ENCODE data around the gene PRSS22.

PRSS22 gene

GRCh38 chr16:2827831-2828520, 30.0 kb downstream of the PRSS22 start:
- DNase-seq (ENCODE audit: low read depth): no peak
- H3K4me3 ChIP-seq (ENCODE audit: low read length): no peak overlapping the region
- TF ChIP-seq CTCF (IDR thresholded peaks at IDR 0.05; ENCODE audit: insufficient read depth, low read depth, low read length, missing control alignments): no peak

- TF ChIP-seq CTCF (IDR thresholded peaks at IDR 0.05; ENCODE audit: insufficient read depth, low read depth, low read length, missing control alignments): no peak
- no peak for DNase-seq (ENCODE audit: low read depth)
- no peak overlapping the region for H3K4me3 ChIP-seq (ENCODE audit: low read length)
Observed at GRCh38 chr16:2827374-2827791, 30.6 kb downstream of the PRSS22 start.

- no peak for TF ChIP-seq CTCF (IDR thresholded peaks at IDR 0.05; ENCODE audit: insufficient read depth, low read depth, low read length, missing control alignments)
- no peak overlapping the region for H3K4me3 ChIP-seq (ENCODE audit: low read length)
- no peak for DNase-seq (ENCODE audit: low read depth)
Observed at GRCh38 chr16:2826591-2827373, 31.2 kb downstream of the PRSS22 start.

GRCh38 chr16:2825906-2826305, 32.1 kb downstream of the PRSS22 start:
- TF ChIP-seq CTCF (IDR thresholded peaks at IDR 0.05; ENCODE audit: insufficient read depth, low read depth, low read length, missing control alignments): no peak
- DNase-seq (ENCODE audit: low read depth): no peak
- no peak overlapping the region for H3K4me3 ChIP-seq (ENCODE audit: low read length)

GRCh38 chr16:2825049-2825742, 32.8 kb downstream of the PRSS22 start:
- no peak overlapping the region for H3K4me3 ChIP-seq (ENCODE audit: low read length)
- TF ChIP-seq CTCF (IDR thresholded peaks at IDR 0.05; ENCODE audit: insufficient read depth, low read depth, low read length, missing control alignments): no peak
- no peak for DNase-seq (ENCODE audit: low read depth)

- H3K4me3 ChIP-seq (ENCODE audit: low read length): no peak overlapping the region
- no peak for TF ChIP-seq CTCF (IDR thresholded peaks at IDR 0.05; ENCODE audit: insufficient read depth, low read depth, low read length, missing control alignments)
- no peak for DNase-seq (ENCODE audit: low read depth)
Observed at GRCh38 chr16:2824626-2825025, 33.3 kb downstream of the PRSS22 start.

Measured in epithelial cell of esophagus (primary cell).